LNCAP (cell line): ENCODE results near the gene TRIB2.

Experiments used
- CTCF ChIP-seq: fragments of 450-650 bp; IDR thresholded peaks from 2 replicates; pipeline ENCODE4 v1.5.1; 2017; ENCODE audit warnings: mild to moderate bottlenecking

The TRIB2 gene

GRCh38 chr2:12722447-12723316 lies 5.9 kb downstream of the TRIB2 start:
- no peak for TF ChIP-seq CTCF

- no peak for TF ChIP-seq CTCF
Observed at GRCh38 chr2:12723736-12724463, 7.2 kb downstream of the TRIB2 start.

- no peak for TF ChIP-seq CTCF
Observed at GRCh38 chr2:12725233-12726187, 8.8 kb downstream of the TRIB2 start.

GRCh38 chr2:12726271-12726670 lies 9.5 kb downstream of the TRIB2 start:
- TF ChIP-seq CTCF = no peak

GRCh38 chr2:12727065-12727464 lies 10.3 kb downstream of the TRIB2 start:
- no peak for TF ChIP-seq CTCF

- no peak for TF ChIP-seq CTCF
Observed at GRCh38 chr2:12727641-12728040, 10.9 kb downstream of the TRIB2 start.

GRCh38 chr2:12728221-12728777 lies 11.6 kb downstream of the TRIB2 start:
- no peak for TF ChIP-seq CTCF
